ENCODE data around the gene ZNF462. TPM values are rescaled to one million over a fixed set of nuclear protein-coding genes. Genes with fewer than 3 reads are reported as not detected.

The ZNF462 gene
- total and polyA plus RNA-seq, 2 of the 13 experiments (the other 11 are each of a cell fraction or from before 2014, with no cell fraction given) = not detected

DNA sequence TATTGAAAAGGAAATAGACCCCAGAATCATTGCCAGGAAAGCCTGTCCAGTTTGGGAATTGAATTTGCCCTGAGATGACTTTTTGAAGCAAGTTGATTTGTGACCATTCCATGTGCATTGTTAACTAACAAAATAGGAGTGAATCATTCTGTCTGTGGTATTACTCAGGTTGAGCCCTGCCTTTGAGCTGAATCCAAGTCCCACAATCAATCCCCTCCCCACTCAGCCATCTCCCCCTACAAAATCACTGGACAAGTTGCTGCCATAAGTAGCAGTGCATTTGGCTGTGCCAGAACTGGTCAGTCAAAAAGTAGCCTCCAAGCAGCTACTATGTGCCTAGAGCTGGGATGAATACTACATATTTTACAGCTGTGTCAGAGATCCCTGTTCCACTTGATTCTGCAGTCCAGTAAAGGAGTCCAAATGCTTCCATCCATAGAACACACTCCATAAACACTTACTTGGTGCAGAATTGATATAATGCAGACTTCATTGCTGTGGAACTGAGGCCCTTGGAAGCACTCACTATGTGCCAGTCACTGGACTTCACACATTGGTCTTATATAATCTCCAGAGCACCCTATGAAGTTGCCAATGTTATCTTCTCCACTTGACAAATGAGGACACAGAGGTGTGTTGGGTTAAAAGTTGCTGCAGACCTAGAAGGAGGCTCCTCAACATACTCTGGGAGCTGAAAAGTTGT, 96.1 kb downstream of the ZNF462 start:
- no peak overlapping the region for H3K4me2 ChIP-seq (ENCODE audit: low read depth, low read length)
- no peak overlapping the region for H3K27ac ChIP-seq (ENCODE audit: extremely low read length, insufficient read depth, low read length)
- intact Hi-C loops (cut with micrococcal nuclease; ENCODE audit: unreplicated experiment) = no loop called here
- POLR2A ChIA-PET = no interaction called here
- CTCF ChIA-PET (ENCODE audit: low intra/inter-chr PET ratio, low total read pairs) = no interaction called here
- ATAC-seq (no peak), FAIRE-seq (no peak), DNase-seq (ENCODE audit: low spot score) (no peak)
- H4K20me1 ChIP-seq (ENCODE audit: insufficient read depth, low read length) = no peaks in the 10 kb centered on the region
- no peaks in the 10 kb centered on the region for H3K79me2 ChIP-seq (ENCODE audit: insufficient read depth, low read length)
- BruUV-seq (replicated peaks) = no TSS peak
- no peaks in the 10 kb centered on the region for H3K9me3 ChIP-seq (ENCODE audit: low read length)
- H3K36me3 ChIP-seq (replicated peaks in 1 of 2; ENCODE audit: control insufficient read depth in 1 of 2, insufficient read depth in 2 of 2, low read length in 2 of 2) = no peaks in the 10 kb centered on the region
- in situ Hi-C loops (cut with HindIII; ENCODE audit: extremely low pct_ligation_motif_present, low pct_unique_long_range_greater_than_20kb) = no loop called here
- TF ChIP-seq GATAD2A (CRISPR knock-in tag; IDR thresholded peaks at IDR 0.05) (no peak), ZNF431 (CRISPR knock-in tag; IDR thresholded peaks at IDR 0.05; ENCODE audit: borderline replicate concordance, low read depth) (no peak), PHB2 (IDR thresholded peaks at IDR 0.05; ENCODE audit: partially characterized antibody) (no peak), POLR2AphosphoS2 (IDR thresholded peaks at IDR 0.05; ENCODE audit: low read depth, low read length) (no peak), BRD4 (CRISPR knock-in tag; IDR thresholded peaks at IDR 0.05) (no peak), RBFOX2 (IDR thresholded peaks at IDR 0.05; ENCODE audit: low read depth, low read length) (no peak), PHF5A (CRISPR knock-in tag; IDR thresholded peaks at IDR 0.05; ENCODE audit: low read depth, unreplicated experiment) (no peak), SMC3 (IDR thresholded peaks at IDR 0.05; ENCODE audit: low read length) (no peak)
- TF ChIP-seq, protein P1, sequence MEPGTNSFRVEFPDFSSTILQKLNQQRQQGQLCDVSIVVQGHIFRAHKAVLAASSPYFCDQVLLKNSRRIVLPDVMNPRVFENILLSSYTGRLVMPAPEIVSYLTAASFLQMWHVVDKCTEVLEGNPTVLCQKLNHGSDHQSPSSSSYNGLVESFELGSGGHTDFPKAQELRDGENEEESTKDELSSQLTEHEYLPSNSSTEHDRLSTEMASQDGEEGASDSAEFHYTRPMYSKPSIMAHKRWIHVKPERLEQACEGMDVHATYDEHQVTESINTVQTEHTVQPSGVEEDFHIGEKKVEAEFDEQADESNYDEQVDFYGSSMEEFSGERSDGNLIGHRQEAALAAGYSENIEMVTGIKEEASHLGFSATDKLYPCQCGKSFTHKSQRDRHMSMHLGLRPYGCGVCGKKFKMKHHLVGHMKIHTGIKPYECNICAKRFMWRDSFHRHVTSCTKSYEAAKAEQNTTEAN (CRISPR knock-in tag; conservative IDR thresholded peaks at IDR 0.05) = no peak
- TF ChIP-seq, protein P2, sequence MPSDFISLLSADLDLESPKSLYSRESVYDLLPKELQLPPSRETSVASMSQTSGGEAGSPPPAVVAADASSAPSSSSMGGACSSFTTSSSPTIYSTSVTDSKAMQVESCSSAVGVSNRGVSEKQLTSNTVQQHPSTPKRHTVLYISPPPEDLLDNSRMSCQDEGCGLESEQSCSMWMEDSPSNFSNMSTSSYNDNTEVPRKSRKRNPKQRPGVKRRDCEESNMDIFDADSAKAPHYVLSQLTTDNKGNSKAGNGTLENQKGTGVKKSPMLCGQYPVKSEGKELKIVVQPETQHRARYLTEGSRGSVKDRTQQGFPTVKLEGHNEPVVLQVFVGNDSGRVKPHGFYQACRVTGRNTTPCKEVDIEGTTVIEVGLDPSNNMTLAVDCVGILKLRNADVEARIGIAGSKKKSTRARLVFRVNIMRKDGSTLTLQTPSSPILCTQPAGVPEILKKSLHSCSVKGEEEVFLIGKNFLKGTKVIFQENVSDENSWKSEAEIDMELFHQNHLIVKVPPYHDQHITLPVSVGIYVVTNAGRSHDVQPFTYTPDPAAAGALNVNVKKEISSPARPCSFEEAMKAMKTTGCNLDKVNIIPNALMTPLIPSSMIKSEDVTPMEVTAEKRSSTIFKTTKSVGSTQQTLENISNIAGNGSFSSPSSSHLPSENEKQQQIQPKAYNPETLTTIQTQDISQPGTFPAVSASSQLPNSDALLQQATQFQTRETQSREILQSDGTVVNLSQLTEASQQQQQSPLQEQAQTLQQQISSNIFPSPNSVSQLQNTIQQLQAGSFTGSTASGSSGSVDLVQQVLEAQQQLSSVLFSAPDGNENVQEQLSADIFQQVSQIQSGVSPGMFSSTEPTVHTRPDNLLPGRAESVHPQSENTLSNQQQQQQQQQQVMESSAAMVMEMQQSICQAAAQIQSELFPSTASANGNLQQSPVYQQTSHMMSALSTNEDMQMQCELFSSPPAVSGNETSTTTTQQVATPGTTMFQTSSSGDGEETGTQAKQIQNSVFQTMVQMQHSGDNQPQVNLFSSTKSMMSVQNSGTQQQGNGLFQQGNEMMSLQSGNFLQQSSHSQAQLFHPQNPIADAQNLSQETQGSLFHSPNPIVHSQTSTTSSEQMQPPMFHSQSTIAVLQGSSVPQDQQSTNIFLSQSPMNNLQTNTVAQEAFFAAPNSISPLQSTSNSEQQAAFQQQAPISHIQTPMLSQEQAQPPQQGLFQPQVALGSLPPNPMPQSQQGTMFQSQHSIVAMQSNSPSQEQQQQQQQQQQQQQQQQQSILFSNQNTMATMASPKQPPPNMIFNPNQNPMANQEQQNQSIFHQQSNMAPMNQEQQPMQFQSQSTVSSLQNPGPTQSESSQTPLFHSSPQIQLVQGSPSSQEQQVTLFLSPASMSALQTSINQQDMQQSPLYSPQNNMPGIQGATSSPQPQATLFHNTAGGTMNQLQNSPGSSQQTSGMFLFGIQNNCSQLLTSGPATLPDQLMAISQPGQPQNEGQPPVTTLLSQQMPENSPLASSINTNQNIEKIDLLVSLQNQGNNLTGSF (CRISPR knock-in tag; IDR thresholded peaks at IDR 0.05) = no peak
- H3K4me3 ChIP-seq (replicated peaks in 1 of 3; ENCODE audit: insufficient read depth in 1 of 3, low read depth in 2 of 3, low read length in 3 of 3) = no peak overlapping the region
- no peaks in the 10 kb centered on the region for H3K27me3 ChIP-seq (ENCODE audit: control insufficient read depth in 1 of 2, insufficient read depth in 2 of 2, low read length in 2 of 2)
- H2AFZ ChIP-seq (ENCODE audit: low read length) = no peak overlapping the region
- H3K4me1 ChIP-seq (ENCODE audit: insufficient read depth, low read length) = no peaks in the 10 kb centered on the region
- no peak overlapping the region for H3K9ac ChIP-seq (ENCODE audit: insufficient read depth, low read depth, low read length)
